Progenitor cell of endocrine pancreas (in vitro differentiated cells): ENCODE results near the gene ZFC3H1. TPM values are rescaled to one million over a fixed set of nuclear protein-coding genes. Genes with fewer than 3 reads are reported as not detected.

ENCODE experiments used
- DNase-seq: peaks from one replicate; pipeline ENCODE4 v3.0.0; 2021; ENCODE audit warnings: low spot score; ENCODE audit not compliant: unreplicated experiment
- H3K27ac Mint-ChIP-seq: 2 replicates; pipeline ENCODE4 v1.8.0; 2021; ENCODE audit warnings: mild to moderate bottlenecking, moderate library complexity, mixed read lengths
- H3K27me3 Mint-ChIP-seq: 2 replicates; pipeline ENCODE4 v1.8.0; 2021; ENCODE audit warnings: mixed read lengths
- H3K36me3 Mint-ChIP-seq: 2 replicates; pipeline ENCODE4 v1.8.0; 2022; ENCODE audit warnings: mixed read lengths; ENCODE audit not compliant: insufficient read depth
- H3K4me1 Mint-ChIP-seq: 2 replicates; pipeline ENCODE4 v1.8.0; 2021; ENCODE audit warnings: low read depth, mixed read lengths
- H3K4me3 Mint-ChIP-seq: 2 replicates; pipeline ENCODE4 v1.8.0; 2021; ENCODE audit warnings: low read depth, mild to moderate bottlenecking, moderate library complexity, mixed read lengths
- H3K9me3 Mint-ChIP-seq: 2 replicates; pipeline ENCODE4 v1.8.0; 2021; ENCODE audit warnings: low read depth, mixed read lengths
- CTCF ChIP-seq: fragments of 200-600 bp; sonication (generic); IDR thresholded peaks from one replicate; pipeline ENCODE4 v1.5.0; 2021; ENCODE audit warnings: antibody characterized with exemption, mild to moderate bottlenecking; ENCODE audit not compliant: unreplicated experiment
- total RNA-seq: library from RNA; stranded (reverse); gene quantifications from 2 replicates; pipeline ENCODE4 v1.2.1, GENCODE V29; 2021

The ZFC3H1 gene
- total RNA-seq, 1 donor from 2014 or later, result 54.7 TPM

- Mint-ChIP-seq H3K27ac (no peak overlapping the region), H3K4me1 (peaks cover 6% of the 10 kb centered on the region), H3K4me3 (no peak overlapping the region), H3K9me3 (peaks cover 17% of the 10 kb centered on the region), H3K27me3 (no peaks in the 10 kb centered on the region), H3K36me3 (peaks cover 15% of the 10 kb centered on the region)
- no peak for DNase-seq
- no peak for TF ChIP-seq CTCF
These were observed 10.5 kb downstream of the ZFC3H1 start for GRCh38 chr12:71653137-71653536.

- Mint-ChIP-seq H3K36me3 (peaks cover 13% of the 10 kb centered on the region), H3K4me3 (no peak overlapping the region), H3K4me1 (peaks cover 6% of the 10 kb centered on the region), H3K9me3 (peaks cover 17% of the 10 kb centered on the region), H3K27ac (no peak overlapping the region), H3K27me3 (no peaks in the 10 kb centered on the region)
- no peak for DNase-seq
- TF ChIP-seq CTCF, result no peak
These were observed 11.0 kb downstream of the ZFC3H1 start for GRCh38 chr12:71652656-71653055.

GRCh38 chr12:71649401-71649800 is 14.2 kb downstream of the ZFC3H1 start:
- TF ChIP-seq CTCF, result no peak
- peaks cover 1% of the 10 kb centered on the region for H3K9me3 Mint-ChIP-seq
- DNase-seq, result no peak
- H3K27me3 Mint-ChIP-seq, result no peaks in the 10 kb centered on the region
- H3K27ac Mint-ChIP-seq, result no peak overlapping the region
- peaks cover 13% of the 10 kb centered on the region for H3K36me3 Mint-ChIP-seq
- H3K4me1 Mint-ChIP-seq, result no peaks in the 10 kb centered on the region
- no peak overlapping the region for H3K4me3 Mint-ChIP-seq

GRCh38 chr12:71648537-71648936 is 15.1 kb downstream of the ZFC3H1 start:
- no peaks in the 10 kb centered on the region for H3K9me3 Mint-ChIP-seq
- no peak for DNase-seq
- no peaks in the 10 kb centered on the region for H3K4me1 Mint-ChIP-seq
- H3K27ac Mint-ChIP-seq, result peak overlapping the region; percentile 62
- peaks cover 20% of the 10 kb centered on the region for H3K36me3 Mint-ChIP-seq
- H3K27me3 Mint-ChIP-seq, result no peaks in the 10 kb centered on the region
- no peak for TF ChIP-seq CTCF
- no peak overlapping the region for H3K4me3 Mint-ChIP-seq

- peaks cover 11% of the 10 kb centered on the region for H3K4me1 Mint-ChIP-seq
- H3K27me3 Mint-ChIP-seq, result no peaks in the 10 kb centered on the region
- TF ChIP-seq CTCF, result no peak
- no peak overlapping the region for H3K4me3 Mint-ChIP-seq
- DNase-seq, result no peak
- H3K9me3 Mint-ChIP-seq, result no peaks in the 10 kb centered on the region
- H3K36me3 Mint-ChIP-seq, result peaks cover 30% of the 10 kb centered on the region
- no peak overlapping the region for H3K27ac Mint-ChIP-seq
These were observed 17.1 kb downstream of the ZFC3H1 start for GRCh38 chr12:71646512-71646911.
